ENCODE results near the gene MYO1B.
"Not testable (repeated sequence)": the region's sequence is repeated elsewhere in the genome, so short reads cannot be mapped to it uniquely, and the experiment has no call there.

Gene MYO1B

GRCh38 chr2:191410646-191411436, 165.6 kb downstream of the MYO1B start:
- peak; percentile 38 for DNase-seq (ENCODE audit: low spot score)

DNA sequence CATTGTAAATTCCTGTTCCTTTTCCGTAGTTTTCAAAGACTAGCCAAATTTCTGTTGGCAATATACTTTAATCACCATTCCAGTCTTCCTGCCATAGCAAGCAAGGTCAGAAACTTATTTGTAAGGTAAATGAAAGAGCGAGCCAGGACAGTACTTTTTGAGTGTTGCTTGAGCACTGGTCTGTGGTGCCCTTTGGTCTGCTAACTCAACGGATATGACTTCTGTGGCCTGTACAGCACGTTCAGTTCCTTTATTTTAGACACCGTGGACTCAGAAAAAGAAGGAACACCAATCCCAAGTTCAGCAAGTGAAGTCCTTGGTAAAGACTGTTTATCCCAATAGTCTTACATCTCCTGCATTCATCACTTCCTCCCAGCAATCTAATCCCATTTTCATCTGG, 166.3 kb downstream of the MYO1B start:
- DNase-seq (ENCODE audit: low spot score), result no peak

- DNase-seq (ENCODE audit: low spot score), result no peak
Measured at GRCh38 chr2:191412353-191412752, 167.1 kb downstream of the MYO1B start.

DNA sequence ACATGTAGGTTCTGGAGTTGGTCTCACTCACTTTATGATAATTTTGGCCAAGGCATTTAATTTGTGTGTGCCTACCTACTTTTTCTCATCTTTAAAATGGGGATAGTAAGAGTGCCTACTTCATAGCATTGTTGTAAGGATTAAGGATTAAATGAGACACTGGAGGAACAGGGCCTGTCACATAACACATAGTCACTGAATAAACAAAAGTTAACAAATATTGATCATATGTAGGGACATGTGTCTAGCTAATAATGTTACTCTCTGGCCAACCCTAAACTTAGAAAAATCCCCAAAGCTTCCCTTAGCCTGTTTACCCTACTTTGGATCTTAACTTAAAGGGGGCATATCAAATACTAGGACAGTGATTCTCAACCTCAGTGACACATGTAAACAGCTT, 169.9 kb downstream of the MYO1B start:
- no peak for DNase-seq (ENCODE audit: low spot score)

DNA sequence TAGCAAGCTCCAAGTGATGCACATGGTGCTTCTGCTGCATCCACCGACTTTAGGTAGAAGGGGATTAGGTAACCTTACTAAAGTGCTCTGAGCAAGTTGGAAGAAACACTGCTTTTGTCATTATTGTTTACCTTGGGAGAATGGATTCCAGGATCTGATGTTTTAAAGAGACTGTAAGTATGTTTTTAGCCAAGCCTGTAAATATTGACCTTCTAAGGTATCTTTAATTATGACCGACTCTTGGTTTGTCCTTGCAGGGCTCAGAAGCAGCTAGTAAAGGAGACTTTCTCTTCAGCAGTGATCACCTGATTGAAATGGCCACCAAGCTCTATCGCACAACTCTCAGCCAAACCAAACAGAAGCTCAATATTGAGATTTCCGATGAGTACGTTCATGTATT, 170.7 kb downstream of the MYO1B start:
- DNase-seq (ENCODE audit: low spot score), result no peak

GRCh38 chr2:191417746-191418145, 172.5 kb downstream of the MYO1B start:
- no peak for DNase-seq (ENCODE audit: low spot score)

GRCh38 chr2:191421950-191422349, 176.7 kb downstream of the MYO1B start:
- no peak for DNase-seq (ENCODE audit: low spot score)

GRCh38 chr2:191427031-191427430, 181.8 kb downstream of the MYO1B start:
- DNase-seq (ENCODE audit: low spot score), result no peak

DNA sequence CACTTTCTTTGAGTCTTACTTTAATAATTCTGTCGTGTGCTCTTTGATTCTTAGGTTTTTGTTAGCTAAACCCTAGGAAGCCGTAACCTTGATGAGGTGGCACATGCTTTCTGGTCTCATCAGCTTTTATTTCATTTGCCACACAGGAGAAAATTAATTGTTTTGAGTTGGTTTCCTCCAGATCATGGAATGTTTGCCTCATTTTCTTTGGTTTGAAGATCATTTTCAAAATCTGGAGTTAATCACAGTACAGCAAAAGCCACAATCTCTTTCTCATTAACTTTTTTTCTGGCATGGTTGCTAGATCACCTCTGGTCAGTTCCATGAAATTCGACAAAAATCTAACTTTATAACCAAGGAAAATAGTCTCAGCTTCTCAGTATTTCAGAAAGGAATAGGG, 182.9 kb downstream of the MYO1B start:
- DNase-seq (ENCODE audit: low spot score), result no peak

- DNase-seq (ENCODE audit: low spot score), result no peak
Measured at GRCh38 chr2:191430476-191430875, 185.3 kb downstream of the MYO1B start.

DNA sequence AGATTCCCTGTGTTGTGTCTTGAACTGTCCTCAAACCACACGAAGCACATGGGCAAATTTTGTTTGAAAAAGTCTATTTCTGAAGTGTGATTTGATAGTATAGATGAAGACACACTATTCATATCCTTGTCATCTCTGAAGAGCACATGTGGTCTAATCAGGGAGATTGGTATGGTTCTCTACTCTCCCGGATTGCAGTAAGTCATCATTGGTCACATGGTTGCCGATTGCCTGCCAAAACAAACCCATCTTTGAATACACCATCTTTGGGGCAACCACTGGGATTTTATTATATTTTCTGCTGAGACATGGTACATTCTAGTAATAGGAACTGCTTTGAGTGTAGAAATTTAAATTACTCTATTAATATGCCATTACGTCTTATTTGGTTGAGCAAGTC, 186.9 kb downstream of the MYO1B start:
- DNase-seq (ENCODE audit: low spot score), result no peak

DNA sequence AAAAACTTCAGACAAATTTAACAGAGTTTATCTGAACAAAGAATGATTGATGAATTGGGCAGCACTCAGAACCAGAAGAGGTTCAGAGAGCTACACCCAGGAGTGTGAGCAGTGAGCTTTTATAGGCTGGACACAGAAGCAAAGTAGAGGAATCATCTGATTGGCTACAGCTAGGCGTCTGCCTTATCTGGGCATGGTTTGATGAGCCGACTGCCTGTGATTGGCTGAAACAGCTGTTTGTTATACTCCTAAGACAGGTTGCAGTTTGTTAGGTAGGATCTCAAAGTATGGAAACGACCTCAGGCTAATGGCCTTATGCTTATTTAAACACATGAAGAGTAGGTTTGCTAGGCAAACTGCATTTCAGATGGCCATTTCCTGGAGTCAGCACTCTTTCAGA, 188.9 kb downstream of the MYO1B start:
- no peak for DNase-seq (ENCODE audit: low spot score)

- DNase-seq (ENCODE audit: low spot score), result no peak
Measured at GRCh38 chr2:191435141-191435540, 189.9 kb downstream of the MYO1B start.

GRCh38 chr2:191436368-191437055, 191.3 kb downstream of the MYO1B start:
- peak; percentile 6 for DNase-seq (ENCODE audit: low spot score)

DNA sequence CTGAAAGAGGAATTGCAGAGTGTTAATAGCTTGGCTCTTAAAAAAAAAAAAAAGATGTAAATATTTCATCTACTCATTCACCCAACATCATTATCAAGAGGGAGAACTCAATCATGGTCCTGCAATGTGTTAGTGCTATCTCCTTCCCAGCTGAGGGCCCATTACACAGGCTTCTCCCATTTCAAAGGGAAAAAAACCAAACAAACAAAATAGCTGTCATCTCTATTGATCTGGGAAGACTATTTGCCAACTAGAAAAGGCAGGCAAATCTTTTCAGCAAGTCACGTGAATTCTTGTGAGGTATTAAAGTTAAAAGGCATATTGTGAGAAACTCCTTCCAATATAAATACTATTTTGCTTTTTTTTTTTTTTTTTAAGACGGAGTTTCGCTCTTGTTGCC, 194.3 kb downstream of the MYO1B start:
- DNase-seq (ENCODE audit: low spot score), result no peak

DNA sequence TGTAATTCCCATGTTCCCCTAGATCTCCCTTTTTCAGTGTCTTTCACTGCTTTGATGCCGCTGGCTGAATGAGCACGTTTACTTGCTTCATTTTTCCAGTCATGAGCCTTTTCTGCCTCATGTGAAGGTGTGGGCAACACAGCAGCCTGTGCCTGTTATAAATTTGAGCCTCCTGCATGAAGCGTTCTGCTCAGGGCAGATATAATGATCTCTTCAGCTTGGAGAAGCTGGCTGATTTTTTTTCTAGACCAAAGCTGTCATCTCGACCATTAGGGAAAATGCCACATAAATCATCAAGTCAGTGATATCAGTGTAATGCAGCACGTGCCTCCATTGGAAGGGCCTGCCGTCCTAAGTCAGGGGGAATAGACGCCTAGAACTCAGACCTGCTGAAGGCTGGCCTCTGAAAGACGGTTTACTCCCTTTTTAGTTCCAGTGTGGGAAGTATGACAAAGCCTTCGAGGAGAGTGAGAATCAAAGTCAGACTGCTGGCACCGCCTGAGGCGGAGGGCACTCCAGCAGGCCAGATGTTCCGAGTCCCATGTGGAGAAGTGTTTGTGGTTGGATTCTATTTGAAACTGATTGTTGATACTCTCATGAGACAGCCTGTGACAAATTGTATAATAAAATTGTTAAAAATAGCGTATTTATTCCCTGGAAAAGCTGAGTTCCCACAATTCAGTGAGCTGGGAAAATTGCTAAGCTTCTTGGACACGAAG, 196.5 kb downstream of the MYO1B start:
- no peak for DNase-seq (ENCODE audit: low spot score)

DNA sequence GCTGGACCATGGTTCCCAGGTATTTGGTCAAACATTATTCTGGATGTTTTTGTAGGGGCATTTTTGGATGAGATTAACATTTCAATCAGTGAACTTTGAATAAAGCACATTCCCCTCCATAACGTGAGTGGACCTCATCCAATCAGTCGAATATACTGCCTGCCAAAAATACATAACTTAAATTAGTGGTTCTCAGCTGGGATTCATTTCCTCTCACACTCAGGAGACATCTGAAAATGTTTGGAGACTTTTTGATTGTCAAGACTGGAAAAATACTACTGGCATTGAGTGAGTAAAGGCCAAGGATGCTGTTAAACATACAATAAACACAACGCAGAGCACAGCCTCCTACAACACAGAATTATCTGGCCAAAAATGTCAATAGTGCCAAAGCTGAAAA, 198.2 kb downstream of the MYO1B start:
- no peak for DNase-seq (ENCODE audit: low spot score)

DNA sequence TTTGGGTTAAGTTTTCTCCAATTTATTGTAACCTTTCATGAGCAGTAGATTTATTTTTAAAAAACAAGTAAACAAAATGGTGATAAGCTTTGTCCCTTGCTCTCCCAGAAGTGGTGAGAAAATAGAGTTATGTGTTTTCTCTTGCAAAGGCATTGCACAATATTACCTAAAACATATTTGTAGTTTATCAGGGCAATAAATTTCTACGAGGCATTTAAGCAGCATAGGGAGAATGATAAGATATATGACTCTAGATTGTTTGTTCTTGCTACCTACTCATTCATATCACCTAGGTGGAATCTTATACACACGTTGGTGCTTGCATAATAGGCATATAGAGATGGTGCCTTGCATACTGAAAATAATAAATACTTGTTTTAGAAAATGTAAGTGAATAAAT, 201.7 kb downstream of the MYO1B start:
- no peak for DNase-seq (ENCODE audit: low spot score)

GRCh38 chr2:191451116-191451515, 205.9 kb downstream of the MYO1B start:
- no peak for DNase-seq (ENCODE audit: low spot score)

DNA sequence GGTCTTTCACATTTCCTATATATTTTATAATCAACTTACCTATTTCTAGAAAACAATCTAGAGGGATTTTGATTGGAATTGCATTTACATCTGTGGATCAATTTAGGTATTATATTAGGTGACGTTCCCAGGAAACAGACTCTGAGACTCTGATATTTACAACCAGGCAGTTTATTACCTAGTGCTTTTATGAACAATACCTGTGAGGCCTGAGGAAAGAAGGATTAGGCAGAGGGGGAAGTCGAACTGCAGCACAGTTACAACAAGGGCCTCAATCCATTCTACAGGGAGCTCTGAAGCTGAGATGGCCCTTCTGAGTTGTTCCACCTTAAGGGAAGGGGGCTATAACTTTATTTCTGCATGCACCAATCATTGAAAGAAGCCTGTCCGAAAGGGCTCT, 206.9 kb downstream of the MYO1B start:
- DNase-seq (ENCODE audit: low spot score), result no peak

- no peak for DNase-seq (ENCODE audit: low spot score)
Measured at GRCh38 chr2:191453761-191454160, 208.6 kb downstream of the MYO1B start.

DNA sequence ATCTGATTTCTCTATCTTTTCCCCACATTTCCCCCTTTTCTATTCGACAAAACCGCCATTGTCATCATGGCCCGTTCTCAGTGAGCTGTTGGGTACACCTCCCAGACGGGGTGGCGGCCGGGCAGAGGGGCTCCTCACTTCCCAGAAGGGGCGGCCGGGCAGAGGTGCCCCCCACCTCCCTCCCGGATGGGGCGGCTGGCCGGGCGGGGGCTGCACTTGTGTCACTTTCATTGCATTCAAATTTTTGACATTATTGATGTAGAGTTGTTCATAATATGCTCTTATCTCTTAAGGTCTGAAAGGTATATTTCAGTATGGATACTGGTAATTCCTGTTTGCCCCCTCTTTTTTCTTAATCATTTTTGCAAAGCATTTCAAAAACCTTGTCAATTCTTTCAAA, 211.3 kb downstream of the MYO1B start:
- not testable (repeated sequence) for DNase-seq (ENCODE audit: low spot score)

GRCh38 chr2:191459158-191459557, 214.0 kb downstream of the MYO1B start:
- no peak for DNase-seq (ENCODE audit: low spot score)
